WERI-Rb-1 (cell line): ENCODE measurements around the gene SDSL.

Experiments used
- DNase-seq: peaks from one replicate; pipeline ENCODE4 v3.0.0-alpha.2; 2020
- H3K27ac ChIP-seq: fragments of 250-450 bp; sonication (Bioruptor Pico); 2 replicates; pipeline ENCODE4 v1.5.1; 2020; ENCODE audit warnings: mild to moderate bottlenecking, moderate library complexity
- H3K27me3 ChIP-seq: fragments of 250-450 bp; sonication (Bioruptor Pico); 2 replicates; pipeline ENCODE4 v1.5.1; 2021; ENCODE audit warnings: mild to moderate bottlenecking, low read depth, moderate library complexity; ENCODE audit not compliant: insufficient read depth, severe bottlenecking
- H3K36me3 ChIP-seq: fragments of 250-450 bp; sonication (Bioruptor Pico); 2 replicates; pipeline ENCODE4 v1.5.1; 2020; ENCODE audit warnings: mild to moderate bottlenecking, moderate library complexity
- H3K4me3 ChIP-seq: 2 replicates; pipeline ENCODE4 v1.5.1; 2011; ENCODE audit warnings: low read depth, mild to moderate bottlenecking, control low read depth, low read length
- H3K9me3 ChIP-seq: fragments of 250-450 bp; sonication (Bioruptor Pico); 2 replicates; pipeline ENCODE4 v1.5.1; 2021; ENCODE audit warnings: mild to moderate bottlenecking, moderate library complexity; ENCODE audit not compliant: severe bottlenecking
- CTCF ChIP-seq: IDR thresholded peaks from 2 replicates; pipeline ENCODE4 v1.5.1; 2011; ENCODE audit warnings: low read depth, mild to moderate bottlenecking, control low read depth, inconsistent platforms, low read length

Gene SDSL

GRCh38 chr12:113485330-113485729 is 63.1 kb downstream of the SDSL start:
- H3K27me3 ChIP-seq, result peaks cover 82% of the 10 kb centered on the region
- no peak overlapping the region for H3K27ac ChIP-seq
- TF ChIP-seq CTCF, result no peak

GRCh38 chr12:113486722-113487121 is 64.5 kb downstream of the SDSL start:
- no peak for TF ChIP-seq CTCF
- DNase-seq, result no peak
- Histone ChIP-seq H3K36me3 (no peaks in the 10 kb centered on the region), H3K27ac (no peak overlapping the region), H3K27me3 (peaks cover 70% of the 10 kb centered on the region), H3K4me3 (no peak overlapping the region), H3K9me3 (no peaks in the 10 kb centered on the region)

More at GRCh38 chr12:113485330-113485729, 63.1 kb downstream of the SDSL start:
- no peak for DNase-seq
- H3K4me3 ChIP-seq, result no peak overlapping the region
- no peaks in the 10 kb centered on the region for H3K9me3 ChIP-seq
- H3K36me3 ChIP-seq, result no peaks in the 10 kb centered on the region
